HG02938 (cell line): ENCODE measurements around the gene ZFYVE27.

Experiments used
- ATAC-seq: cut with Tn5 transposase; IDR thresholded peaks from one replicate; pipeline ENCODE4 v1.9.1; 2021; ENCODE audit warnings: mild to moderate bottlenecking, moderate library complexity; ENCODE audit not compliant: unreplicated experiment

ZFYVE27 gene

DNA sequence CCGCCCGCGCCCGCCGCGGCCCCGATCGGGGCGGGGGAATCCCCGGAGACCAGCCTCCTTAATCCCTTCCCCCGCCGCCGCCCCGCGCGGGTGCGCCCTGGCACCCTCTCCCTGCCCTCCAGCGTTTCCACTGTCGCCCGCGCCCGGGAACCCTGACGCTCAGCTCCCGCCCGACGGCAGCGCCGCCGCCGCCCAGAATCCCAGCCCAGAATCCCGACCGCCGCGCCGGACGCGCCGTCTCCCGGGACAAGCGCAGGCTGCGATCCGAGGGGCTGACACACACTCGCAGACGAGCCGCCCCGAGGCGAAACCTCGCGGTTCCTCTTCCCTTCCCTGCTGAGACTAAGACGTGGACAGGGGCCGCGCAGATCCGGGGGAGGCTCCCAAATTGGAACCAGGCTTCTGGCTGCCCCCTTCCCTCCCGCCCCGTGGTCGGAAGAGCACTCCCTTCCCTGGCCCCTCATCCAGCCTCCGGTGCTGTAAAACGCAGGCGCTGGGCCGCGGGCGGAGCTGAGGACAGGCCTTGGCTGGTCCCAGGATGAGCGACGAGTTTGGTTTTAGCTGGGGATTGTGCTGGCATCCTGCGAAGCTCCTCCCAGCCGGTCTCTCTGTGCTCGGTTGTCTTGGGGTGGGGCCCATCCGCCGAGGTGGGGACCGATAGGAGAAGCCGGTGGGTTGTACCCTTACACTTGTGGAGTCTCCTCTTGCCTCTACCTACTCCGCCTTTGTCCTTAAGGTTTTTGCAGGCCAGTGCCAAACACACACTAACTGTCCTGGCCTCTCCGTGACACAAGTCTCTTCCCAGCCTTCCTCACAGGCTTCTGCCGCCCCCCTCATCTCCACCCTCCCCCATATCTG lies 22.3 kb upstream of the ZFYVE27 start:
- peak; percentile 29 for ATAC-seq

GRCh38 chr10:97715259-97715874 lies 21.6 kb upstream of the ZFYVE27 start:
- no peak for ATAC-seq

DNA sequence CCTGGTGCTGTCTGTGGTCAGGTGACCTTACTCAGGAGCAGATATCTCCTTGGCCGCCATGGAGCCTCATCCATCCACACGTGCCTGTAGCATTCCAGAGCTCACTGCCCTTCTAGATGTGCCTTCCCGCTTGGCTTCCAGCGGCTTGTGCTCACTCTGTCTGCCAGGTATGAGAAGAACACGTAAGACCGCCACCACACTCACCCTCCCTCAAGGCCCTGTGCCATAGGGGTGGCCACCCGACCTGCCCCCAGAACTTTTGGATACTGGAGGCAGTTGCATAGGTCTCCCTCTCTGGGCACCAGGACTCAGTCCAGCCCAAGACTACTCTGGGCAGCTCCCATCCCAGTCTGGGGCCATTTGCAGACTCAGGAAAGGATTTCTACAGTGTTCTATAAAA lies 19.3 kb upstream of the ZFYVE27 start:
- no peak for ATAC-seq

- ATAC-seq, result no peak
These were observed 18.8 kb upstream of the ZFYVE27 start for GRCh38 chr10:97718178-97718577.

DNA sequence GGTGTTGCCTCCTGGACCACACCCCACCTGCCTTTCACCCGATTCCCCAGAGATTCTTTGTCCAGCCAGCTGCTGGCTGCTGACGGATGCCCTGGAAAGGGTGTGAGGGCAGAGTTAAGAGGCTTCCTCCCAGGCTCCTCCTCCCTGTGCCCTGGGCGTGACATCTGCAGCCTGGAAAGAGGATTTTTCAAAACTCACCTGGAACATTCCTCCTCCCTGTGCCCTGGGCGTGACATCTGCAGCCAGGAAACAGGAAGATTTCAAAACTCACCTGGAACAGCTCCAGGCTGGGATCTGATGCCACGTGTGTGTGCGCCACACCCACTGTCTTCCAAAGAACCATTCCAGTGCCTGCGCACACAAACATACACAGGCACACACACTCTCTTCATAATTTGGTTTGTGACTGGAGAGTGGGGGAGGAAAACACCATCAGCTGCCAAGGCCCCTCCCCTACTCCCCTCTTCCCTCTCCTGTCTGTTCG lies 18.2 kb upstream of the ZFYVE27 start:
- ATAC-seq, result no peak

DNA sequence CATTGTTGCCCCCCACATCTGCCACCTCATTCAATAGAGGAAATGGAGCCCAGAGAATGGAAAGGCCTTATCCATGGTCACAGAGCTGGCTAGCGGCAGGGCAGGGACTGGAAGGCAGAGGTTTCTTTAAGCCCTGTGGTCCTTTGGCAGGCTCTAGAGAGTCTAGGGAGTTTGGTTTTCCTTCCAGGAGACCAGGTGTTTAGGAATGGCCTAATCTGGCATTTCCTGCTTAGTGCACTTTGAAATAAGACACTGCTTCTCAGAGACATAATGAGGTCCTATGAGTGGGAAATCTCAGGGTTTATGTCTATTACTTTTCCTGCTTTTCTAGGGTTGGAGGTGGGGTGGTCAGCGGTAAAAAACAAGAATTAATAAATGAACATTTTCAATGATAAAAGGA lies 17.3 kb upstream of the ZFYVE27 start:
- no peak for ATAC-seq

DNA sequence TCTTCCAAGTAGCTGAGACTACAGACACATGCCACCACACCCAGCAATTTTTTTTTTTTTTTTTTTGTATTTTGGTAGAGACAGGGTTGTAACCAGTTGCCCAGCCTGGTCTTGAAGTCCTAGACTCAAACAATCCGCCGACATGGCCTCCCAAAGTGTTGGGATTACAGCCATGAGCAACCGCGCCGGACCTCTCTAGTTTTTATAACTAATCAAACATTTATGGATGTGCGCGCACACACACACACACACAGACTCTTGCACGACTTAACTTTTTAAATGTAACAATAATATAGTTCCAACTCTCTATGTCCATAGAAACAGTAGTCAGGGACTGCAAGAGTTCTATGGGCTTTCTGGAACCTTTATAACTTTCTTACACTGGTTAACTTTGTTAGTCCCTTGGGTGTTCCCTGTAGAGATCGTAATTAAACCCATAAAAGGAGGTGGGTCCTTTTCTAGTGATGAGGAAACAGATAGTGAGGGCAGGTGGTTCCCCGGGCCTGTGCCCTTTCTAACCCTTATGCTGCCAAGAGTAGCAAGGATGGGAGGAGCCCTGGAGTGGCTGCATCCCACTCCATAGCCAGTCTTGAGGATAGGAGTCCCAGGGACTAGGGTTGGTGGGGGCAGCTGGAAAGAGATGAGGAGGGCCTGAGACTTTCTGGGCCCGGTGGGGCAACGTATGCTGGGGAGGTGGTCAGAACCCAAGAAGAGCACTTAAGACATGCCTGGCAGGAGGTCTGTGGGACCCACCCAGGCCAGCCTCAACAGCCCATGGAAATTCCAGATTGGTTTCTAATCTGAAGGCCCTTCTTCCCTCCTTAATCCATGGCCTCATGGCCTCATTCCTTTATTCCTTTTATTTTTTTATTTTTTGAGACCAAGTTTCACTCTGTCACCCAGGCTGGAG lies 14.8 kb upstream of the ZFYVE27 start:
- no peak for ATAC-seq

GRCh38 chr10:97723001-97723400 lies 13.9 kb upstream of the ZFYVE27 start:
- ATAC-seq, result no peak

- ATAC-seq, result no peak
These were observed 12.5 kb upstream of the ZFYVE27 start for GRCh38 chr10:97724341-97724941.

GRCh38 chr10:97726636-97727178 lies 10.2 kb upstream of the ZFYVE27 start:
- ATAC-seq, result no peak

DNA sequence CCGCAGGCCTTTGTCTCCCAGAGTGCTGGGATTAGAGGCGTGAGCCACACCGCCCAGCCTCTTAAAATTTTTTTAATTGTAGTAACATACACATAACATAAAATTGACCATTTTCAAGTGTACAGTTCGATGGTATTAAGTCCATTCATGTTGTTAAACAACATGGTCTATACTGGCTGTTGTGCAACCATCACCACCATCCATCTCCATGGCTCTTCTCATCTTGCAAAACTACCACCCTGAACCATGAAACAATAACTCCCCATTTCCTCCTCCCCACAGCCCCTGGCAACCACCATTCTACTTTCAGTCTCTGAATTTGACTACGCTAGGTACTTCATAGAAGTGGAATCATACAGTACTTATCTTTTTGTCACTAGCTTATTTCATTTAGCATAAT lies 7.9 kb upstream of the ZFYVE27 start:
- ATAC-seq, result no peak

- no peak for ATAC-seq
These were observed 5.4 kb upstream of the ZFYVE27 start for GRCh38 chr10:97731346-97732051.

GRCh38 chr10:97732052-97732359 lies 4.9 kb upstream of the ZFYVE27 start:
- no peak for ATAC-seq

- no peak for ATAC-seq
These were observed 3.7 kb upstream of the ZFYVE27 start for GRCh38 chr10:97733256-97733655.

DNA sequence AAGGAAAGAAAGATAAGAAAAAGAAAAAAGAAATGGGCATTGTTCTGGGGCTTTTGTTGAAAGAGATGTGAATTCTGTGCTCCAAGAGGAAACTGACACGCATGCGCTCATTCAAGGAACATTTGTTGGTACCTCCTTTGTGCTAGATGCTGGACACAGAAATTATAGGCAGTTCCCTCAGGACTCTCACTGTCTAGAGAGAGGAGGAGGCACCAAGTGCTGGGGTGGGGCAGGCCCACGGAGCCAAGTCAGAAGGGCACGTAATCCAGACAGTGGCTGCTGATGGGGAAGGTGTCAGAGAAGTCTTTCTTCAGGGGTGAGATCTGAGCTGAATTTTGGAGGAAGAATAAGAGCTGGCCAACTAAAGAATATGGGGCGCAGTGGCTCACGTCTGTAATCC lies 2.9 kb upstream of the ZFYVE27 start:
- no peak for ATAC-seq

GRCh38 chr10:97736403-97736901 lies 476 bp upstream of the ZFYVE27 start:
- ATAC-seq, result peak; percentile 1

GRCh38 chr10:97737770-97738265 lies 890 bp downstream of the ZFYVE27 start:
- peak; percentile 18 for ATAC-seq

- no peak for ATAC-seq
These were observed 1.7 kb downstream of the ZFYVE27 start for GRCh38 chr10:97738616-97739015.

DNA sequence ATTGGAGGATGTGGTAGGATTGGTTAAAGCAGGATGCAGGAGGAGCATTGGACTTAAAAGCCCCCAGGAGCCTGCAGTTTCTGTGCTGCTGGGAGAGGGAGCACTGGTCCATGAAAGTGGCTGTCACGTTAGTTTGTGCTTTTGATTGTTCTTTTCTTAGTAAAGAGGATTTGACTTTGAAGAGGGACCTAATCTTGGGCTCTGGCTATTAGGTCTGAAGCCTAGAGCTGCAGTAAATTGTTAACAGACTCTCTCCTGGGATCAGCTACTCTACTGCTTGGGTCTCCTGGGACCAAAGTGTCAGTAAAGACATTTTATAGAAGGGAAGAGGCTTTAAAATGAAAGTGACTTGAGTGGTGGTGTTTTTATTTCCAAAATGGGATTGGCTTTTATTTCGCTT lies 3.7 kb downstream of the ZFYVE27 start:
- no peak for ATAC-seq
